Activated B cell treated with CpG ODN at 0.5 μM for 24 hours (primary cell): Measurements from ENCODE around the gene MPRIP. TPM values are rescaled to one million over a fixed set of nuclear protein-coding genes. Genes with fewer than 3 reads are reported as not detected.
A peak's percentile ranks its signal among the peaks of the same experiment; 100 is the strongest.

Experiments
- ATAC-seq: fragments of 200-7000 bp; cut with Tn5 transposase; one replicate; pipeline ENCODE4 v1.10.0; 2021; ENCODE audit warnings: low read depth, mild to moderate bottlenecking, moderate library complexity
- CTCF ChIA-PET: fragments of 350-600 bp; sonication (Branson Sonifier 250); formaldehyde crosslinking; loops from one replicate; lab custom pipeline; 2021; ENCODE audit warnings: antibody characterized with exemption; lab: Charles Lee
- POLR2A ChIA-PET: fragments of 350-600 bp; sonication (Branson Sonifier 250); formaldehyde crosslinking; loops from one replicate; lab custom pipeline; 2021; ENCODE audit warnings: antibody characterized with exemption; lab: Charles Lee
- DNase-seq: peaks from one replicate; pipeline ENCODE4 v3.0.0; 2022
- H3K27ac Mint-ChIP-seq: one replicate; pipeline ENCODE4 v1.8.0; 2020; ENCODE audit warnings: mixed read lengths
- H3K27me3 Mint-ChIP-seq: one replicate; pipeline ENCODE4 v1.8.0; 2021; ENCODE audit warnings: mixed read lengths
- H3K36me3 Mint-ChIP-seq: one replicate; pipeline ENCODE4 v1.8.0; 2021; ENCODE audit warnings: low read depth, mixed read lengths
- H3K4me1 Mint-ChIP-seq: one replicate; pipeline ENCODE4 v1.8.0; 2021; ENCODE audit warnings: mixed read lengths
- H3K4me3 Mint-ChIP-seq: one replicate; pipeline ENCODE4 v1.8.0; 2020; ENCODE audit warnings: mild to moderate bottlenecking, mixed read lengths
- H3K9me3 Mint-ChIP-seq: one replicate; pipeline ENCODE4 v1.8.0; 2020; ENCODE audit warnings: mixed read lengths
- CTCF ChIP-seq: fragments of 200-600 bp; IDR thresholded peaks from one replicate; pipeline ENCODE4 v1.8.0; 2022; ENCODE audit warnings: antibody characterized with exemption, mild to moderate bottlenecking
- intact Hi-C: fragments of 100-400 bp; cut with micrococcal nuclease; formaldehyde crosslinking; loops from one replicate; pipeline ENCODE4 v1.15.1; 2024
- total RNA-seq: library from RNA; stranded (reverse); gene quantifications from 2 replicates; pipeline ENCODE4 v1.2.3, GENCODE V29; 2022

Gene MPRIP
- total RNA-seq, 1 donor from 2014 or later = 231 TPM

- H3K27me3 Mint-ChIP-seq = no peaks in the 10 kb centered on the region
- no peak overlapping the region for H3K27ac Mint-ChIP-seq
- CTCF ChIA-PET = no interaction called here
- POLR2A ChIA-PET = no interaction called here
- H3K36me3 Mint-ChIP-seq = peaks cover 81% of the 10 kb centered on the region
- intact Hi-C loops = no loop called here
- DNase-seq = no peak
- TF ChIP-seq CTCF = no peak
- peaks cover 28% of the 10 kb centered on the region for H3K4me1 Mint-ChIP-seq
- H3K9me3 Mint-ChIP-seq = no peaks in the 10 kb centered on the region
- H3K4me3 Mint-ChIP-seq = no peak overlapping the region
- ATAC-seq = no peak
Observed at GRCh38 chr17:17172001-17172939, 130.0 kb downstream of the MPRIP start.

- intact Hi-C loops = no loop called here
- ChIA-PET CTCF (no interaction called here), POLR2A (no interaction called here)
- H3K9me3 Mint-ChIP-seq = no peaks in the 10 kb centered on the region
- no peak for DNase-seq
- H3K36me3 Mint-ChIP-seq = peaks cover 80% of the 10 kb centered on the region
- H3K4me3 Mint-ChIP-seq = no peak overlapping the region
- ATAC-seq = no peak
- H3K4me1 Mint-ChIP-seq = peaks cover 28% of the 10 kb centered on the region
- H3K27me3 Mint-ChIP-seq = no peaks in the 10 kb centered on the region
- TF ChIP-seq CTCF = no peak
- H3K27ac Mint-ChIP-seq = no peak overlapping the region
Observed at GRCh38 chr17:17172990-17173389, 130.7 kb downstream of the MPRIP start.

GRCh38 chr17:17173921-17174320 is 131.7 kb downstream of the MPRIP start:
- Mint-ChIP-seq H3K4me3 (no peak overlapping the region), H3K36me3 (peaks cover 78% of the 10 kb centered on the region), H3K9me3 (no peaks in the 10 kb centered on the region), H3K4me1 (peaks cover 28% of the 10 kb centered on the region), H3K27me3 (no peaks in the 10 kb centered on the region), H3K27ac (no peak overlapping the region)
- ChIA-PET POLR2A (no interaction called here), CTCF (no interaction called here)
- intact Hi-C loops = no loop called here
- ATAC-seq = no peak
- no peak for TF ChIP-seq CTCF
- no peak for DNase-seq

- Mint-ChIP-seq H3K4me3 (peak overlapping the region; percentile 59), H3K4me1 (peaks cover 35% of the 10 kb centered on the region), H3K27me3 (no peaks in the 10 kb centered on the region), H3K36me3 (peaks cover 79% of the 10 kb centered on the region), H3K27ac (peak overlapping the region; percentile 80), H3K9me3 (no peaks in the 10 kb centered on the region)
- DNase-seq (no peak), ATAC-seq (no peak)
- intact Hi-C loops = no loop called here
- POLR2A ChIA-PET = interaction anchor here (1.7 kb wide), 1 partner anchor 62 kb away, joined by 6 read pairs; the partner anchor contains the start of gene FLCN
- no peak for TF ChIP-seq CTCF
- CTCF ChIA-PET = no interaction called here
Observed at GRCh38 chr17:17175340-17175739, 133.1 kb downstream of the MPRIP start.

GRCh38 chr17:17175917-17176316 is 133.7 kb downstream of the MPRIP start:
- ChIA-PET POLR2A (interaction anchor here (1.7 kb wide), 1 partner anchor 61 kb away, joined by 6 read pairs; the partner anchor contains the start of gene FLCN), CTCF (no interaction called here)
- peaks cover 40% of the 10 kb centered on the region for H3K4me1 Mint-ChIP-seq
- H3K9me3 Mint-ChIP-seq = no peaks in the 10 kb centered on the region
- intact Hi-C loops = loop anchor here (2.0 kb wide), 1 partner anchor 61 kb away; the partner anchor contains the start of gene FLCN
- peak; percentile 47 for DNase-seq
- no peak for TF ChIP-seq CTCF
- peak overlapping the region; percentile 59 for H3K4me3 Mint-ChIP-seq
- no peaks in the 10 kb centered on the region for H3K27me3 Mint-ChIP-seq
- peak overlapping the region; percentile 80 for H3K27ac Mint-ChIP-seq
- peak; percentile 94 for ATAC-seq
- peaks cover 82% of the 10 kb centered on the region for H3K36me3 Mint-ChIP-seq
